Right kidney (tissue), 1 donor: Measurements from ENCODE around the gene TIMM22.

Source experiments
- DNase-seq: peaks from one replicate; pipeline ENCODE4 v3.0.0-alpha.2; 2016

The TIMM22 gene

DNA sequence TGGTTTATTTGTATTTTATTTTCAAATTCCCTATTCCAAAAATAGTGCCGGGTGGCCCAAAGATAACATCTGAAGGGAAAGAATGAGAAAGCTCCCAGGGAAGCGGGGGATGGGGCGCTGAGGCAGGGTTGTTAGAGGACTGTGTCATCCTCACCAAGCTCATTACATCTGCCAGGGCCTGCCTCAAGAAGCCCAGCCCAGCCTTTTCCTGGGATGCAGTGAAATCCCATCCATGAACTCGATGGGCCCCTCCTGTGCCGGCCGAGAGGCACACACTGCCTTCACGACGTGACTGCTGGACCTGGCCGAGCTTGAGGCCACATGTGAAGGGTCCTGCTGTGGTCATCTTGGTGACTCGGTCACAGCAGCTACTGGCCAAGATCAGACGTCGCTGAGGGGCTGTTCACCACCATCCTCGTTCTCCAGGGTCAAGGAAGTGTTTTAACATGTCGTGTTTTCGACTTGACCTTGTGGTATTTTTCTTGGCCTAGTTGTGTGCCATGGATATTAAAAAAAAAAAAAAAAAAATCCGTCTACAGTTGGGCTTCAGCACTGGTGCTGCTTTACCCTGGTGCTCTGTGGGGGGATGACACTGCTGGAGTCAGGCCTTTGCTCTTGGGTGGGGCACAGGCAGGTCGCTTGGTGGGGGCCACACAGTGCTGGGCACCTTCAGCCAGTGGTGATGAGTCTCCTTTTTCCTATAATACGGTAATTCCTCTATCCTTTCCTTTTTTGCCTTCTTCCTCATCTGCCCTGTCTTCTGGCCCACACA lies 4.9 kb downstream of the TIMM22 start:
- no peak for DNase-seq

DNA sequence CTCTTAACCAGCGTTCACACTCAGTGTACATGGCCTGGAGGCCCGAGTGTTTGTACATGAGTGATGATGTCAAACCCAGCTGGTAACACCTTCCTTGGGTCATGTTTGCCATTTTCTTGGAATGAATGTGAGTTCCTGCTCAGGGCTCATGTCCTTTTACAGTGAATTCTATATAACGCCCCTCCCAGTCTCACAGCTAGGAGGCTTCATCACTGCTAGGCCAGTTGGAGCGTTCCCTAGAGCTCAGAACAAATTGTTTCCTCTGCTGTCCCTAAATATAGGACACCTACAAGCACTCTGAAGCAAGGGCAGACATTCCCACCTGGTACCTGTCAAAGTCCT lies 5.5 kb downstream of the TIMM22 start:
- no peak for DNase-seq

DNA sequence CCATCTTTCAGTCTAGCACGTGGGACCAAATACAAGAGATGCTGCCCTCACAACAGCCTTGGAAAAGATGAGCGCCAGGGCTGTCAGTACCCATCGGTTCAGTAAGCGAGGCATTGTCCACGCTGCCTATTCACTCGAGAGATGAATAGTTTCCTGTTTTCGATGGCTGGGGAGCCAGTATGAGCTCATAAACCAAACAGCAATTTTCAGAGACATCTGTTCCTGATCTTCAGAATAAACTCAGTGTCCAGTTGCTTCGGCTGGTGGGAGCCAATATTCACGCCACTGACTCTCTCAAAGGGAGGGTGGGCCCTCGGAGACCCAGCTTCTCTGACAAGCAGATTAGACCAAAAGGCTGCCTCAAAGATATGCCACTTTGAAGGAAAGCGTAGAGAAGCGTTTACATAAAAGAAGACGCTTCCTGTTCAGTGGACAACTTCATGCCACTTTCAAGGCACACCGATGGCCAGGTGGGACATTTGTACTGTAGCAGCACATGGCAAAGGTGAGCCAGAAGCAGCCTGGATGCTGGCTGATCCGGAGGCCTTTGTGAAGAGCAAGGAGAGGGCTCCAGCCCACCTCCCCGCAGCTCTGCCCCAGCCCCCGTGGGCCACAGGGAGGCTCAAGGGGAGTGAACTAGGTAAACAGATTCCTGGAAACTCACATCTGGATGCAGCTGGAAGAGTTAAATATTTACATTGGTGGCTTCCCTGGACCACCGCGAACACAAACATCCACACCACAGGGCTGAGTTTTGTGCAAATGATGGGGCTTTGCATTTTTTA lies 6.0 kb downstream of the TIMM22 start:
- no peak for DNase-seq

DNA sequence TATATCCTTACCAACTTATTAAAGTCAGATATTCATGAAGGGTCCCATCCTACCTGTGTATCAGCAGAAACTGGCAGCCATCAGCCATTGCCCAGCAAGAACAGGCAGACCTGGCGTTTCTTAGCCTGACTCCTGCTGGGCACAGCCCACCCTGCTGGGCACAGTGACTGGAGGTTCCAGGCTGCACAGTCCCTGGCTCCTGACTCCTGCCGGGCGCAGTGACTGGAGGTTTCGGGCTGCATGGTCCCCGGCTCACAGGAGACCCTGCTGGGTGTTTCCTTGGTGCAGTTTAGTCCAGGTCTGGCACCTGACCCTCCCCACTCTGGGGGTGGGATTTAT lies 6.7 kb downstream of the TIMM22 start:
- DNase-seq = no peak

DNA sequence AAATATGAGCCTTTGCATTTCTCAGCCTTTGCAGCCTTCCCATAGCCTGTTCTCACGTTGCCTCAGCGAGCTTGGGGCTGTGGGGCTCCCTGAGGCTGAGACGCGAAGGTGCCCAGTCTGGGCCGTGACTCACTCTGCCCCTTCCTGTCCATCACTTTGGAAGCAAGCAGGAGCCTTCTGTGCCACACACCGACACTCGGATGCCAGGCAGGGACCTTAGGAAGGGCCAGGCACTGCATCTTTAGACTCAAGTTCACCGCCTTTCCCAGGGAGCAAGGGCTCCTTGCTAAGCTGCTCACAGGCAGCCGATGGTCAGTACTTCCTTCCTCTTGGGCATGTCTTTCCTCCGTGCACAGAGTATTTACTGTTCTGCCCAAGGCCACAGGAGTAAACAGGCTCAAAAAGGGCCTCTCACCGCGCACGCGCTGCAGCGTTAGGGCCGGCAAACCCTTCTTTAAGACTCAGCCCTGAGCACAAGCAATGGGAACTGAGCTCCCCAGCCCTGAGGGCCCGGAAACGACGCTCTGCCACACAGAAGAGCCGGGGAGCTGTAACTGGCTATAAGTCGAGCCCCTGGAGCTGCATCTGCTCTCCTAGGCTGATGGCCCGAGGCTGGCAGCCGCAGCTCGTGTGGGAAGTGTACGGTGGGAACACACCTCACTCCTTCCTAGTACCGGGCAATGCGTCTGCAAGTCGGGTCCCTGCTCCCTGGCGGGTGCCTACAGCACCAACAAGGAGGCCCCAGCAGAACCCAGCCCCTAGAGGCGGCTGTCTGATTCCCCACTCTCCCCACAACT lies 7.2 kb downstream of the TIMM22 start:
- DNase-seq = no peak

DNA sequence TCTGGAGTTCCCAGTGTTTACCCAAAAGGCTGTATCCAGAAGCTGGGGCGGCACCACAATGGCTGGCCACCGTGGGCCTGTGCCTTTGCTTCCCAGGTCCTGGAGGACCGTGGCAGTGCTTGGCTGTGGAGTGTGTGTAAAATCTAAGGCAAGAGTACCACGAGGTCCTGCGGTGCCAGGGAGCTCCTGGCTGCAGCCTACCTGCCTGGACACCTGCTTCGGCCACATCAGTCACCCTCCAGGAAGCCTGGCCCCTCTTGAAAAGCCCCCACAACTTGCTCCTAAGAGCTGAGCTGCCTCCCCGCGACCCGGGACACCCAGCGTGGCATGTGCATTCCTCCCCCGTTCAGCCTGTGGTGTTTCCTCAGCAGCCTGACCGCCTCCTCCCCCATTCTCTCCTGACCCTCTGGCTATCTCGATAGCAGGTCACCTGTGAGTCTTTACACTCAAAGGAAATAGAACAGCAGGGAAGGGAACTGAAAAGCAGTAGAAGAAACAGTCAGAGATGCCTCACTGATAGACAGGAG lies 7.9 kb downstream of the TIMM22 start:
- DNase-seq = no peak

GRCh38 chr17:1005361-1005946 lies 8.5 kb downstream of the TIMM22 start:
- DNase-seq = no peak

- no peak for DNase-seq
Observed at GRCh38 chr17:1006054-1006453, 9.1 kb downstream of the TIMM22 start.

DNA sequence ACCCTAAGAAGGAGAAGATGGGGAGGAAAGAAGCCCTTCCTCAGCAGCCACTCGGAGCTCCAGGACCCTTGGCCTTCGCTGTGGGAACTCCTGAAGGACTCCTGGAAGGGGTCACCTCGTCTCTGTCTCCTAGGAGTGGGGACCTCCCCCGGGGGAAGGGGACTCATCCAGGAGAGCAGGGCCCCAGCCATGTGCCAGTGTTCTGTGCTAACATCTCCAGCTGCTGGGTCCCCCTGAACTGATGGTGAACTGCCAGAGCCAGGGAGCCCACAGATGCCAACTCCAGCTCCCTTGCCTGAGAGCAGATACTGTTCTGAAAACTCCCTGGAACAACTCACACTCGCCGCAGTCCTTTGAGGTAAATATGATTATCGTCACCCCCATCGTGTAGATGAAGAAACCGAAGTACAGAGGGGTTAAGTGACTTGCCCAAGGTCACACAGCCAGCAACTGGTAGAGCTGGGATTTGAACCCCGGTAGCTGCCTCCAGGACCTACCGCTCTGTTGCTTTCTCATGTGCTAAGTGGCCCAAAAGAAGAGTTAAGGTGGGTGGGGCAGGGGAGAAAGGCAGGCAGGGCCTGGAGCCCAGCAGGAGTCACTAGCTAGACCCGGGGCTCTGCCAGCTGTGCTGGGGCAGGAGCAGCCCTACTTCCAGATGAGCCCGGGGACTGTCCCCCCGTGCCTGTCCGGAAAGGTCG lies 10.5 kb downstream of the TIMM22 start:
- no peak for DNase-seq

GRCh38 chr17:1008008-1008761 lies 11.3 kb downstream of the TIMM22 start:
- no peak for DNase-seq

GRCh38 chr17:1009229-1010085 lies 12.5 kb downstream of the TIMM22 start:
- DNase-seq = no peak

DNA sequence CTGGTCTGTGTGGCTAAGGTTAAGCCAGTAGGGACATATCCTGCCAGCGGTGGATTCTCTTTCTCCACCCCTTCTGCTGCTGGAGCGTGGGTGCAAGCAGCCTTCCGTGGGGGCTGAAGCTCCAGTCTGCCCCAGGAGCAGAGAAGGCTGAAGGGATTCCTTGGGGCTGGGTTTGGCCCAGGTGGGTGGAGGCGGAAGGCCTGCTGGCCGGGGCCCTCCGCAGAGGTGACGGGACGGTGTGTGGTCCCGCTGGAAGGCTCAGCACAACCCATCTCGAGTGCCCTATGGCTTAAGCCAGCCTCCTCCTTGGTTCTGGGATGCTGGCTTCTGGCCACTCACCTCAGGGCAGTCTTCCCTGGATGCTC lies 13.1 kb downstream of the TIMM22 start:
- DNase-seq = no peak

DNA sequence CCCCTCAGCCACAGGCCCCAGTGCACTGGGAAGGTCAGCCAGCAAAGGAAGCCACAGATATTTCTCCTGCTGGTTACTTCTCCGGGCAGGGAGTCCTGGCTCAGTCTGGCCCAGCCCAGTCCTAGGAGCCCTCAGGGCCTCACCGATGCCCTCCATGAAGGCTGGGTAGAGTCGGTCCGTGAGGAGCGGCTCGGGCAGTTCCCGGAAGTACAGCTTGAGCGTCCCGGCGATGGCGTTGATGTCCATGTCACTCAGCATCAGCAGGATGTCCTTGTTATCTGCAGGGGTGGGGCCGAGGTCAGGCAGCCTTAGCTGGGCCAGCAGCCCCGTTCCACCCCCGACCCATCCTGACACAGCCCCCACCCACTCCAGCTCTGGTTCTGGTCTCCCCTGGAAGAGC lies 13.7 kb downstream of the TIMM22 start:
- DNase-seq = no peak

GRCh38 chr17:1011138-1011537 lies 14.2 kb downstream of the TIMM22 start:
- no peak for DNase-seq

- no peak for DNase-seq
Observed at GRCh38 chr17:1011760-1012735, 15.1 kb downstream of the TIMM22 start.

- no peak for DNase-seq
Observed at GRCh38 chr17:1012823-1013728, 16.1 kb downstream of the TIMM22 start.

- no peak for DNase-seq
Observed at GRCh38 chr17:1013729-1014090, 16.8 kb downstream of the TIMM22 start.

- DNase-seq = no peak
Observed at GRCh38 chr17:1018547-1018946, 21.6 kb downstream of the TIMM22 start.
